ENCODE results near the gene DDR2.

The DDR2 gene

GRCh38 chr1:162641114-162641513 lies 8.8 kb downstream of the DDR2 start:
- H3K27me3 Mint-ChIP-seq: peaks cover 4% of the 10 kb centered on the region
- H3K36me3 Mint-ChIP-seq (ENCODE audit: low read depth): no peaks in the 10 kb centered on the region
- H3K27ac Mint-ChIP-seq: no peak overlapping the region
- no peaks in the 10 kb centered on the region for H3K4me1 Mint-ChIP-seq (ENCODE audit: low read depth)
- H3K9me3 Mint-ChIP-seq: no peaks in the 10 kb centered on the region
- no peak overlapping the region for H3K4me3 Mint-ChIP-seq
- intact Hi-C loops (cut with micrococcal nuclease): no loop called here

GRCh38 chr1:162644986-162645314 lies 12.7 kb downstream of the DDR2 start:
- no peaks in the 10 kb centered on the region for H3K36me3 Mint-ChIP-seq (ENCODE audit: low read depth)
- peaks cover 11% of the 10 kb centered on the region for H3K27me3 Mint-ChIP-seq
- H3K9me3 Mint-ChIP-seq: no peaks in the 10 kb centered on the region
- no peak overlapping the region for H3K4me3 Mint-ChIP-seq
- no peaks in the 10 kb centered on the region for H3K4me1 Mint-ChIP-seq (ENCODE audit: low read depth)
- no peak overlapping the region for H3K27ac Mint-ChIP-seq
- intact Hi-C loops (cut with micrococcal nuclease): no loop called here

- Mint-ChIP-seq H3K27ac (no peak overlapping the region), H3K36me3 (ENCODE audit: low read depth) (no peaks in the 10 kb centered on the region), H3K27me3 (peaks cover 11% of the 10 kb centered on the region), H3K4me1 (ENCODE audit: low read depth) (no peaks in the 10 kb centered on the region), H3K4me3 (no peak overlapping the region), H3K9me3 (no peaks in the 10 kb centered on the region)
- intact Hi-C loops (cut with micrococcal nuclease): no loop called here
These were observed 13.4 kb downstream of the DDR2 start for GRCh38 chr1:162645666-162646065.

GRCh38 chr1:162649583-162649982 lies 17.3 kb downstream of the DDR2 start:
- H3K27me3 Mint-ChIP-seq: peaks cover 11% of the 10 kb centered on the region
- intact Hi-C loops (cut with micrococcal nuclease): no loop called here
- H3K4me3 Mint-ChIP-seq: no peak overlapping the region
- no peaks in the 10 kb centered on the region for H3K36me3 Mint-ChIP-seq (ENCODE audit: low read depth)
- H3K4me1 Mint-ChIP-seq (ENCODE audit: low read depth): no peaks in the 10 kb centered on the region
- no peak overlapping the region for H3K27ac Mint-ChIP-seq
- no peaks in the 10 kb centered on the region for H3K9me3 Mint-ChIP-seq

- Mint-ChIP-seq H3K9me3 (no peaks in the 10 kb centered on the region), H3K36me3 (ENCODE audit: low read depth) (no peaks in the 10 kb centered on the region), H3K4me3 (no peak overlapping the region), H3K4me1 (ENCODE audit: low read depth) (peaks cover 4% of the 10 kb centered on the region), H3K27me3 (peaks cover 7% of the 10 kb centered on the region), H3K27ac (no peak overlapping the region)
- intact Hi-C loops (cut with micrococcal nuclease): no loop called here
These were observed 22.8 kb downstream of the DDR2 start for GRCh38 chr1:162654915-162655620.

GRCh38 chr1:162656266-162656665 lies 24.0 kb downstream of the DDR2 start:
- Mint-ChIP-seq H3K4me3 (no peak overlapping the region), H3K36me3 (ENCODE audit: low read depth) (no peaks in the 10 kb centered on the region), H3K9me3 (no peaks in the 10 kb centered on the region), H3K27me3 (peaks cover 5% of the 10 kb centered on the region), H3K27ac (no peak overlapping the region), H3K4me1 (ENCODE audit: low read depth) (peaks cover 4% of the 10 kb centered on the region)
- intact Hi-C loops (cut with micrococcal nuclease): no loop called here

- intact Hi-C loops (cut with micrococcal nuclease): no loop called here
- H3K27ac Mint-ChIP-seq: no peak overlapping the region
- peaks cover 8% of the 10 kb centered on the region for H3K27me3 Mint-ChIP-seq
- H3K4me1 Mint-ChIP-seq (ENCODE audit: low read depth): peaks cover 4% of the 10 kb centered on the region
- H3K4me3 Mint-ChIP-seq: no peak overlapping the region
- no peaks in the 10 kb centered on the region for H3K9me3 Mint-ChIP-seq
- H3K36me3 Mint-ChIP-seq (ENCODE audit: low read depth): no peaks in the 10 kb centered on the region
These were observed 28.3 kb downstream of the DDR2 start for GRCh38 chr1:162660574-162660973.

- Mint-ChIP-seq H3K9me3 (no peaks in the 10 kb centered on the region), H3K4me1 (ENCODE audit: low read depth) (peaks cover 3% of the 10 kb centered on the region), H3K4me3 (no peak overlapping the region), H3K27ac (no peak overlapping the region), H3K36me3 (ENCODE audit: low read depth) (no peaks in the 10 kb centered on the region), H3K27me3 (peaks cover 7% of the 10 kb centered on the region)
- intact Hi-C loops (cut with micrococcal nuclease): no loop called here
These were observed 29.1 kb downstream of the DDR2 start for GRCh38 chr1:162661336-162661735.

- H3K9me3 Mint-ChIP-seq: no peaks in the 10 kb centered on the region
These were observed 29.7 kb downstream of the DDR2 start for GRCh38 chr1:162662013-162662412.

GRCh38 chr1:162663086-162663485 lies 30.8 kb downstream of the DDR2 start:
- Mint-ChIP-seq H3K36me3 (ENCODE audit: low read depth) (no peaks in the 10 kb centered on the region), H3K27me3 (peaks cover 10% of the 10 kb centered on the region), H3K4me3 (no peak overlapping the region), H3K9me3 (no peaks in the 10 kb centered on the region), H3K27ac (no peak overlapping the region), H3K4me1 (ENCODE audit: low read depth) (no peaks in the 10 kb centered on the region)
- intact Hi-C loops (cut with micrococcal nuclease): no loop called here

More at GRCh38 chr1:162662013-162662412, 29.7 kb downstream of the DDR2 start:
- no peak overlapping the region for H3K4me3 Mint-ChIP-seq
- no peaks in the 10 kb centered on the region for H3K36me3 Mint-ChIP-seq (ENCODE audit: low read depth)
- H3K4me1 Mint-ChIP-seq (ENCODE audit: low read depth): no peaks in the 10 kb centered on the region
- intact Hi-C loops (cut with micrococcal nuclease): no loop called here
- peaks cover 5% of the 10 kb centered on the region for H3K27me3 Mint-ChIP-seq
- H3K27ac Mint-ChIP-seq: no peak overlapping the region

- no peaks in the 10 kb centered on the region for H3K4me1 Mint-ChIP-seq (ENCODE audit: low read depth)
- no peak overlapping the region for H3K27ac Mint-ChIP-seq
- peaks cover 10% of the 10 kb centered on the region for H3K27me3 Mint-ChIP-seq
- H3K4me3 Mint-ChIP-seq: no peak overlapping the region
- intact Hi-C loops (cut with micrococcal nuclease): no loop called here
- no peaks in the 10 kb centered on the region for H3K36me3 Mint-ChIP-seq (ENCODE audit: low read depth)
- H3K9me3 Mint-ChIP-seq: no peaks in the 10 kb centered on the region
These were observed 31.4 kb downstream of the DDR2 start for GRCh38 chr1:162663589-162664106.

- no peaks in the 10 kb centered on the region for H3K36me3 Mint-ChIP-seq (ENCODE audit: low read depth)
- peaks cover 8% of the 10 kb centered on the region for H3K27me3 Mint-ChIP-seq
- H3K27ac Mint-ChIP-seq: no peak overlapping the region
- no peaks in the 10 kb centered on the region for H3K9me3 Mint-ChIP-seq
- H3K4me1 Mint-ChIP-seq (ENCODE audit: low read depth): no peaks in the 10 kb centered on the region
- no peak overlapping the region for H3K4me3 Mint-ChIP-seq
- intact Hi-C loops (cut with micrococcal nuclease): no loop called here
These were observed 33.9 kb downstream of the DDR2 start for GRCh38 chr1:162666006-162666645.

- Mint-ChIP-seq H3K27me3 (peaks cover 8% of the 10 kb centered on the region), H3K36me3 (ENCODE audit: low read depth) (no peaks in the 10 kb centered on the region), H3K4me1 (ENCODE audit: low read depth) (no peaks in the 10 kb centered on the region), H3K4me3 (no peak overlapping the region), H3K27ac (no peak overlapping the region), H3K9me3 (no peaks in the 10 kb centered on the region)
- intact Hi-C loops (cut with micrococcal nuclease): no loop called here
These were observed 35.3 kb downstream of the DDR2 start for GRCh38 chr1:162667381-162668080.

- Mint-ChIP-seq H3K9me3 (no peaks in the 10 kb centered on the region), H3K27me3 (peaks cover 5% of the 10 kb centered on the region), H3K4me3 (no peak overlapping the region), H3K27ac (no peak overlapping the region), H3K4me1 (ENCODE audit: low read depth) (no peaks in the 10 kb centered on the region), H3K36me3 (ENCODE audit: low read depth) (no peaks in the 10 kb centered on the region)
- intact Hi-C loops (cut with micrococcal nuclease): no loop called here
These were observed 38.8 kb downstream of the DDR2 start for GRCh38 chr1:162670928-162671663.

Data from dendritic cell treated with granulocyte-macrophage colony-stimulating factor and Interleukin-4, amounts not matched to agents 40 ng/mL and 50 ng/mL, for 4 days (primary cell).